Activated CD4-positive, alpha-beta T cell treated with anti-CD3 and anti-CD28 coated beads, Interleukin-2, amount 10 ng/mL, durations not matched to agents 7 days and 5 days (primary cell): ENCODE measurements around the gene YY1. TPM values are rescaled to one million over a fixed set of nuclear protein-coding genes. Genes with fewer than 3 reads are reported as not detected.
"Not testable (repeated sequence)": the region's sequence is repeated elsewhere in the genome, so short reads cannot be mapped to it uniquely, and the experiment has no call there.

Experiments used
- CTCF ChIA-PET: fragments of 350-600 bp; sonication (Branson Sonifier 250); formaldehyde crosslinking; loops from one replicate; lab custom pipeline; 2021; ENCODE audit warnings: antibody characterized with exemption; lab: Charles Lee
- POLR2A ChIA-PET: fragments of 350-600 bp; sonication (Branson Sonifier 250); formaldehyde crosslinking; loops from one replicate; lab custom pipeline; 2021; ENCODE audit warnings: antibody characterized with exemption; lab: Charles Lee
- DNase-seq: peaks from one replicate; pipeline ENCODE4 v3.0.0-alpha.2; 2020
- H3K27ac Mint-ChIP-seq: one replicate; pipeline ENCODE4 v1.8.0; 2021; ENCODE audit warnings: mild to moderate bottlenecking, moderate library complexity, mixed read lengths
- H3K27me3 Mint-ChIP-seq: one replicate; pipeline ENCODE4 v1.8.0; 2021; ENCODE audit warnings: mixed read lengths
- H3K36me3 Mint-ChIP-seq: one replicate; pipeline ENCODE4 v1.8.0; 2021; ENCODE audit warnings: low read depth, mixed read lengths
- H3K4me1 Mint-ChIP-seq: one replicate; pipeline ENCODE4 v1.8.0; 2021; ENCODE audit warnings: mixed read lengths
- H3K4me3 Mint-ChIP-seq: one replicate; pipeline ENCODE4 v1.8.0; 2021; ENCODE audit warnings: mild to moderate bottlenecking, moderate library complexity, mixed read lengths
- H3K9me3 Mint-ChIP-seq: one replicate; pipeline ENCODE4 v1.8.0; 2021; ENCODE audit warnings: mixed read lengths
- total RNA-seq, 2 experiments: library from RNA; stranded (reverse); gene quantifications; one replicate each; pipeline ENCODE4 v1.2.3, GENCODE V29; 2021

YY1 gene
- total RNA-seq, 2 experiments from 2014 or later = 95.0 to 107 TPM

DNA sequence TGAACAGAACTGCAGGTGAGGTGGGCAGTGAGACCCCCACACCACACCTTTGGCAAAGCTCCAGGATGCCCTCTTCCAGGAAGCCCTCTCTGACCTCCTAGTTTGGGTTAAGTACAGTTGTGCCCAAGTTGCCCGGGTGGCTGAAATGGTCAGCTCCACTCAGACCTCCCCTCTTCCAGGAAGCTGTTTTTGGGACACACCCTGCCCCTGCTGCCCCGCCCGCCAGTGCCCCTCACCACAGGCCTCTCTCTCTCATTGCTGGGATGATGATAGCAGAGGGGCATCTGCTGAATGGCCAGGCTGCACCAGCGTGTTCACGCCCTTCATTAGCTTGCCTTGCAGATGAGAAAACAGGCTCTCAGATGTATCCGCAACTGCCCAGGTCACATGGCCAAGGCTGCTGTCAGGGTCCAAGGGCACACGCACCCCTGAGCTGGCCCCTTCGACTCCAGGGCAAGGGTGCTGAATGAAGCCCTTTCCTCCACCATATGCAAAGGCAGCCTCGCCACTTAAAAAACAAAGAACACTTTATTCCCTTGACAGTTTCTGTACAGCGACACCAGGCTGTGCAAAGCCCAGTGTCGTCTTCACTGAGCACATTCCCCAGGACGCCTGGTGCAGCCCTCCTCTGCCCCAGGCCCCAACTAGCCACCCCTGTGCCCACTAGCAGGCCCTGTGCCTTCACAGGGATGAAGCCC is 51.8 kb downstream of the YY1 start:
- no peaks in the 10 kb centered on the region for H3K27me3 Mint-ChIP-seq
- no peaks in the 10 kb centered on the region for H3K36me3 Mint-ChIP-seq
- no peaks in the 10 kb centered on the region for H3K9me3 Mint-ChIP-seq
- no peak overlapping the region for H3K4me3 Mint-ChIP-seq
- ChIA-PET CTCF (interaction anchor here (0.5 to 1.2 kb wide), 2 partner anchors 9 to 13 kb away, joined by 3 to 4 read pairs; no protein-coding TSS in a partner anchor), POLR2A (no interaction called here)
- H3K4me1 Mint-ChIP-seq = peaks cover 7% of the 10 kb centered on the region
- no peak overlapping the region for H3K27ac Mint-ChIP-seq
- no peak for DNase-seq

DNA sequence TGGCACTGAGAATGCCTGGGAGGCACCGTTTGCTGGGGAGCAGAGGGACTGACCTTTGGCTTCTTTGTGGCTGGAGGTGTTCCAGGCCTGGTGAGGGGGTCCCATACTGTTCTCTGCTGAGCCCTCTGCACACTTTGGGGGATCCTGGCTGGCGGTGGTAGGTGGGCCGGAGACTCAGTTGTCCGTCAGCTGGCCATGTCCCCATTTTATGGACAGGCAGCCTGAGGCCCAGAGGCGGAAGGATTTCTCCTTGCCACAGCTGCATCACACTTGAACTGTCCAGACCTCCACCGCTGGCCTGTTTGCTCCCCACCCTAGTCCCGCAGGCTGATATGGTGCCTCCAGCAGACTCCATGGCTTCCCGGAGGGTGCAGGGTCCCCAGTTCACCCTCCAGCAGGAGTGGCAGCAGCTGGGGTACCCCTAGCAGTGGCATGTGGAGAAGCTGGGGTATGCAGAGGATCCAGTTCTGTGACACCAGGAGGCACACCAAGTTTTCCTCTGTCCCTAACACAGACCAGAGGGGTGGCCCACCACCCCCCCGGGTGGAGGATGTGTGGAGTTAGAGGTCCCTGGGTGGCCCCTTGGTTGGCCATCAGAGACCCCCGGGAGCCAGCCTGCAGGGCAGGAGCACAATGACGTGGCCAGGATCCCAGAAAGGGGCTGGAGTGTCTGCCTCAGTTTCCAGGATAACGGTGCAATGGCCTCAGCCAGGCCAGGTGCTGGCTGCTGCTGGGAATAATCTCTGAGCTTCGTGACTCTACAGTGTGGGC is 52.5 kb downstream of the YY1 start:
- Mint-ChIP-seq H3K4me1 (peaks cover 3% of the 10 kb centered on the region), H3K27ac (no peak overlapping the region), H3K36me3 (no peaks in the 10 kb centered on the region), H3K9me3 (no peaks in the 10 kb centered on the region), H3K4me3 (no peak overlapping the region), H3K27me3 (no peaks in the 10 kb centered on the region)
- ChIA-PET CTCF (interaction anchor here (1.3 kb wide), 1 partner anchor 12 kb away, joined by 4 read pairs; no protein-coding TSS in a partner anchor), POLR2A (no interaction called here)
- no peak for DNase-seq

DNA sequence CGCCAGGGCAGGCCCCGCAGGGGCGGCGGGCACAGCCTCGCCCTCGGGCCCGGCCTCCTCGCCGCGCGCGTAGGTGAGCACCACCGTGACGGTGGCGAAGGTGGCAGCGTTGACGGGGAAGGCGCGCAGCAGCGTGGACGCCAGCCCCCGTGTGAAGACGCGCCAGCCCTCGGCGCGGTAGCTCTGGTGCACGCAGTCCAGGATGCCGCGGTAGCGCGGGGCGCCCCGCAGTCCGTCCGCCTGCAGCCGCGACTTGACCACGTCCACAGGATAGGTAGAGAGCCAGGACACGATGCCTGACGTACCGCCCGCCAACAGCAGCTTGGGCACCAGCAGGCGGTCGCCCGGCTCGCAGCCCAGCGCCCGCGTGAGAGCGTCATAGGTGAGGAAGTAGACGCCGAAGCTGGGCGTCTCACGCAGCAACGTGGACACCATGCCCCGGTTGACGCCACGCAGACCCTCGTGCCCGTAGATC is 53.4 kb downstream of the YY1 start:
- H3K27me3 Mint-ChIP-seq = no peaks in the 10 kb centered on the region
- no peaks in the 10 kb centered on the region for H3K36me3 Mint-ChIP-seq
- H3K27ac Mint-ChIP-seq = no peak overlapping the region
- H3K9me3 Mint-ChIP-seq = no peaks in the 10 kb centered on the region
- H3K4me3 Mint-ChIP-seq = no peak overlapping the region
- ChIA-PET CTCF (interaction anchor here (1.3 to 10.5 kb wide), 2 partner anchors 8 to 11 kb away, joined by 4 to 64 read pairs; no protein-coding TSS in a partner anchor), POLR2A (no interaction called here)
- no peak for DNase-seq
- peaks cover 3% of the 10 kb centered on the region for H3K4me1 Mint-ChIP-seq

DNA sequence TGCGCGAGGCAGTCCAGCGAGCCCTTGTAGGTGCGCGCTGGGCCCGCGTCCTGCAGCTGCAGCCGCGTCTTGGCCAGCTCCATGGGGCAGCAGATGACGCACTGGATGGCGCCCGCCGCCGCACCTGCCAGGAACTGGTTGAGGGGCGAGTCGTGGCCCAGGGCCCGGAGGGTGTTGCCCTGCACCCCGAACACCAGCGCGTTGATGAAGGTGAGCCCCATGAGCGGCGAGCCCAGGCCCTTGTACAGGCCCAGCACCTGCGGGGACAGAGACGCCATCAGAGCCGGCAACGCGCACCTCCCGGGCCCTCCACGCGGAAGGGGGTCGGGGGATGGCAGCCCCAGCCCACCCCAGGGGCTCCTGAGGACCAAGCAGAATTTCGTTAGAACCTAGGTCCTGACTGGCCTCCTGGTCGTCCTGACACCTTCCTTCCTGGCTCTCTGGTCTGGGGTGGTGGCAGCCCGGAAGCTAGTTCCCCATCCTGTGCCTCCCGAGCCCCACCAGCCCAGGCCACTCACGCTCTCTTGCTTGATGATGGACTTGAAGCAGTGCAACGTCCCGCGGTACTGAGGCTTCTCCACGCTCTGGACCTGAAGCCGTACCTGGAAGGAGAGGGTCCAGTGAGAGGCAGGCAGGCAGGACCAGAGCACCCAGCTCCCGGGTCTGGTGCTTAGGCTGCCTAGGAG is 54.0 kb downstream of the YY1 start:
- no peak overlapping the region for H3K27ac Mint-ChIP-seq
- no peaks in the 10 kb centered on the region for H3K9me3 Mint-ChIP-seq
- peaks cover 3% of the 10 kb centered on the region for H3K4me1 Mint-ChIP-seq
- H3K4me3 Mint-ChIP-seq = no peak overlapping the region
- no peaks in the 10 kb centered on the region for H3K27me3 Mint-ChIP-seq
- POLR2A ChIA-PET = no interaction called here
- CTCF ChIA-PET = interaction anchor here (0.7 to 10.5 kb wide), 3 partner anchors 8 to 10 kb away, joined by 3 to 64 read pairs (median 4); no protein-coding TSS in a partner anchor
- no peaks in the 10 kb centered on the region for H3K36me3 Mint-ChIP-seq
- no peak for DNase-seq

DNA sequence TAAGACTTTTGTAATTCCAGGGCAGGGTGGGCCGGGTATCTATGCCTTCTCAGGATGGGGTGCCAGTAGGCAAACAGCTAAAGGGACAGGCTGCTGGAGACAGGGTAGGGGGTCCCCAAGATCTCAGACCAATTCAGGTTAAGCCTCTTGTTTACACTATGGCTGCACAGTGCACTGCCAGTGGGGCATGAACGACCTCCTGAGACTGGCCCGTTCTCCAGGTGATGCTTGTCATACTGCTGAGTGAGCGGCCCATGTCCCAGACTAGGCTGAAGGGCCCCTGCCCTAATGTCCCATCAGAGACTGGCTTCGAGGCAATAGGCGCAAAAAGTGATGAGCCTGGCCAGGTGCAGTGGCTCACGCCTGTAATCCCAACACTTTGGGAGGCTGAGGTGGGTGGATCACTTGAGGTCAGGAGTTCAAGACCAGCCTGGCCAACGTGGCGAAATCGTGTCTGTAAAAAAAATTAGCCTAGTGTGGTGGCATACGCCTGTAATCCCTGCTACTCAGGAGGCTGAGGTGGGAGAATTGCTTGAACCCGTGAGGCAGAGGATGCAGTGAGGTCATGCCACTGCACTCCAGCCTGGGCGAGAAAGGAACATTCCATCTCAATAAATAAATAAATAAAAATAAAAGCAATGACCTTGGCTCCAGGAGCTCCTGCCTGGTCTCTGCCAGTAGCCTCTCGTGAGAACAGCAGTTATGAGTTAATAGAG is 54.7 kb downstream of the YY1 start:
- Mint-ChIP-seq H3K4me1 (peaks cover 3% of the 10 kb centered on the region), H3K27me3 (no peaks in the 10 kb centered on the region), H3K4me3 (no peak overlapping the region), H3K27ac (no peak overlapping the region), H3K36me3 (no peaks in the 10 kb centered on the region), H3K9me3 (no peaks in the 10 kb centered on the region)
- POLR2A ChIA-PET = no interaction called here
- CTCF ChIA-PET = interaction anchor here (0.5 to 10.5 kb wide), 3 partner anchors 9 to 21 kb away, joined by 3 to 64 read pairs (median 4); no protein-coding TSS in a partner anchor
- DNase-seq = no peak

DNA sequence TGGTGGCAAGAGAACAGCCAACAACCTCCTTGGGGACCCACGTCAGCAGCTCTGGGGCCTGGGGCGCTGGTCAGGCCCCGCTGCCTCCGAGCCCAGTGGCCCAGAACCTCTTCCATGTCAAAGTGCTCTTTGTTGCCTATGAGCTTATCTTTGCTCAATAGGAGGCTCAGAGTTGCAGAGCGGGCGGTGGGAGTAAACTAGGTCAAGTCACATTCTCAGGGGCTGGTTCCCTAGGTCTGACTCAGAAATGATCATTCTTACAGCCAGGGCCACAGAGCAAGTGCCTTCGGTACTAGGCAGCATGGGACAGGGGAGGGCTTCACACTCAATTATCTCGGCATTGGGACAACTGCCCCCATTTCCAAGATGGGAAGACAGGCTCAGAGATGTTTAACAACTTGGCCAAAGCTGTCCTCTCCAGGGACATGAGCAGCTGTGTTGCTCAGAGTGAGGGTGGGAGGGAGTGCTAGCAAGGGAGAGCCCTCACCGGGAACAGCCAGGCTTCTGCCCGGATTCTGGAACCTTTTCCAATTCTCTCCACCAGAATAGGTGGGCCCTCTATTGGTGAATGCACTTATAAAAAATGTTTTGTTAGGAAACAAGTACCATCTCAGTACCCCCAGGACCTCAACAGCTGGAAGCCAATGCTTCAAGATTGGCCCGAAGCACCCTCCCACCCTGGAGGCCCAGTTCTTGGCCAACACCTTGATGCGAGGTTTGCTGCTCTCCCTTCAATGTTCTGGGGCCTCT is 55.4 kb downstream of the YY1 start:
- ChIA-PET POLR2A (no interaction called here), CTCF (interaction anchor here (0.5 to 10.5 kb wide), 4 partner anchors 9 to 22 kb away, joined by 3 to 64 read pairs (median 4); no protein-coding TSS in a partner anchor)
- DNase-seq = no peak
- Mint-ChIP-seq H3K9me3 (no peaks in the 10 kb centered on the region), H3K4me3 (no peak overlapping the region), H3K27ac (no peak overlapping the region), H3K27me3 (no peaks in the 10 kb centered on the region), H3K36me3 (no peaks in the 10 kb centered on the region), H3K4me1 (peaks cover 3% of the 10 kb centered on the region)

DNA sequence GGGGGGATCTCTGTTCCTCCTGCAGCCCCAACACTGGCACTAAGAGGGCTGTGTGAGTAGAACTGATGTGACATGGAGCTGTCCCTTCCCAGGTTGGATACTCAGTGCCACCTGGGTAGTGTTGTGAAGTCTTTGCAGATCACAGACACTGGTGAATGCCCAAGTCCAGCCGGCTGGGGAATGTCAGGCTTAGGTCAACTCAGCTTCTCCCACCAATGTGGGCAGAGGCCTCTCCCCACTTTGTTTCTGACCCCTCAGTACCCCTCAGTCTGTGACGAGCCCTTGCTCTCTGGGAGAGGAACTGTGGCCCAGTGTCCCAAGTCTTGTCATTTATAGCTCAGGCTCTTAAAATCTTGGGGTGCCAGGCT is 56.0 kb downstream of the YY1 start:
- ChIA-PET CTCF (interaction anchor here (0.8 to 10.5 kb wide), 5 partner anchors 8 to 24 kb away, joined by 3 to 64 read pairs (median 4); no protein-coding TSS in a partner anchor), POLR2A (no interaction called here)
- H3K9me3 Mint-ChIP-seq = no peaks in the 10 kb centered on the region

DNA sequence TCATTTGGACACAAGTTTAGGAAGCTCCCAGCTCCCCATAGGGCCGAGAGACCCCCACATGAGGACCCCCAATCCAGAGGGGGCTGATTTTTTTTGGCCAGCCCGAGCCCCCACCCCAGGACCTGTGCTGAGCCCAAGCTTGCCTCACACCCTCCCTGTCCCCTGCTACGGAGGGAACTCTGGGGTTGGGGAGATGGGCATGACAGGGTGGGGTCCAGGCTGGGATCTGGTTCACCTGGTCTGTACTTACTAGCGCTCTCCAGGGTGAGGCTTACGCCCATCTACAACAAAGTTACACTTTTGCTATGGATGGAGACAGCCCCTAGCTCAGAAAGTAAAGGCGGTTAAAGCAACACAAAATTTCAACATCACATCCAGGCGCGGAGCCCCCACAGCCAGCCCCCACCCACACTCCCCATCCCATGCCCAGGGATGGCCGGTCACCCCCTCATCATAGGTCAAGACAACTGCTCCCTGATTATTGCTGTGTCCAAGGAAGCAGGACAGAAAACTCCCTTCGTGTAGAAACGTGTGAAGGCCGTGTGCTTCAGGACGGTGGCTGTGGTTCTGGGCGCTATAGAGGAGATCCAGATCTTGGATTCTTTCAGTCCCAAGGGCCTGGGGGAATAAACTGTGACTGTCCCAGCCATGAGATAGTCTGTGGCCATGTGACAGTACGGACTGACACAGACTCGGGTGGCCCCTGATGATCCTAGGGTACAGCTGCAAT is 56.6 kb downstream of the YY1 start:
- H3K36me3 Mint-ChIP-seq = no peaks in the 10 kb centered on the region
- POLR2A ChIA-PET = no interaction called here
- no peaks in the 10 kb centered on the region for H3K27me3 Mint-ChIP-seq
- no peak overlapping the region for H3K4me3 Mint-ChIP-seq
- no peak overlapping the region for H3K27ac Mint-ChIP-seq
- H3K4me1 Mint-ChIP-seq = peaks cover 3% of the 10 kb centered on the region
- CTCF ChIA-PET = interaction anchor here (0.8 to 10.5 kb wide), 5 partner anchors 8 to 23 kb away, joined by 3 to 64 read pairs (median 4); no protein-coding TSS in a partner anchor
- DNase-seq = no peak
- H3K9me3 Mint-ChIP-seq = no peaks in the 10 kb centered on the region

More for the DNA sequence above, 56.0 kb downstream of the YY1 start:
- no peaks in the 10 kb centered on the region for H3K27me3 Mint-ChIP-seq
- peaks cover 3% of the 10 kb centered on the region for H3K4me1 Mint-ChIP-seq
- no peak for DNase-seq
- H3K4me3 Mint-ChIP-seq = no peak overlapping the region
- H3K36me3 Mint-ChIP-seq = no peaks in the 10 kb centered on the region
- H3K27ac Mint-ChIP-seq = no peak overlapping the region

DNA sequence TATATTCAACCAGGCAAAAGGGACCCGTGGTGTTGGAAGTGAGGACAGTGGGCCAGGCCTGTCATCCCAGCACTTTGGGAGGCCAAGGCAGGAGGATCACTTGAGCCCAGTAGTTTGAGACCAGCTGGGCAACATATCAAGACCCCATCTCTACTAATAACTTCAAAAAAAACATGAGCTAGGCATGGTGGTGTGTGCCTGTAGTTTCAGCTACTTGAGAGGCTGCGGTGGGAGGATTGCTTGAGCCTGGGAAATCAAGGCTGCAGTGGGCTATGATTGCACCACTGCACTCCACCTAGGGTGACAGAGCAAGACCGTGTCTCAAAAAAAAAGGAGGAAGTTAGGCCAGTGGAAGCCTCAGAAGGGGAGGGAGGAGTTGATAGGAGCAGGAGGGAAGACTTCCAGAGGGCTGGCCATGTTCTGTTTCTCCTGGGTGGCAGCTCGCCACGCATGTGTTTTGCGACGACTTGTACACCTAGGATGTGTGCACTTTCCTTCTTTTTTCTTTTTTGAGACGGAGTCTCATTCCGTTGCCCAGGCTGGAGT is 57.2 kb downstream of the YY1 start:
- POLR2A ChIA-PET = interaction anchor here (0.7 kb wide), 1 partner anchor 41 kb away, joined by 3 read pairs; no protein-coding TSS in a partner anchor

DNA sequence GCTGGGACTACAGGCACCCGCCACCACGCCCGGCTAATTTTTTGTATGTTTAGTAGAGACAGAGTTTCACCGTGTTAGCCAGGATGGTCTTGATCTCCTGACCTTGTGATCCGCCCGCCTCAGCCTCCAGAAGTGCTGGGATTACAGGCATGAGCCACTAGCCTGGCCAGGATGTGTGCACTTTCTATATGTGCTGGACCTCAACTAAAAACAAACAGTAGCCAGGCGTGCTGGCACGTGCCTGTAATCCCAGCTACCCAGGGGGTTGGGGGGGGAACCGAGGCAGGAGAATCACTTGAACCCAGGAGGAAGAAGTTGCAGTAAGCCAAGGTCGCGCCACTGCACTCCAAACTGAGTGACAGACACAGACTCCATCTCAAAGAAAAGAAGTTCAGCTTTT is 57.8 kb downstream of the YY1 start:
- not testable (repeated sequence) for H3K27me3 Mint-ChIP-seq, H3K36me3 Mint-ChIP-seq, H3K4me3 Mint-ChIP-seq, H3K4me1 Mint-ChIP-seq, H3K27ac Mint-ChIP-seq, H3K9me3 Mint-ChIP-seq, DNase-seq
- CTCF ChIA-PET = interaction anchor here (1.5 to 10.5 kb wide), 2 partner anchors 12 to 13 kb away, joined by 3 to 64 read pairs; no protein-coding TSS in a partner anchor
- POLR2A ChIA-PET = interaction anchor here (0.7 kb wide), 1 partner anchor 42 kb away, joined by 3 read pairs; no protein-coding TSS in a partner anchor

More for the DNA sequence above, 57.2 kb downstream of the YY1 start:
- Mint-ChIP-seq H3K4me1 (no peaks in the 10 kb centered on the region), H3K36me3 (no peaks in the 10 kb centered on the region), H3K9me3 (no peaks in the 10 kb centered on the region), H3K27me3 (no peaks in the 10 kb centered on the region), H3K27ac (no peak overlapping the region), H3K4me3 (no peak overlapping the region)
- CTCF ChIA-PET = interaction anchor here (1.2 to 10.5 kb wide), 3 partner anchors 9 to 22 kb away, joined by 3 to 64 read pairs (median 4); no protein-coding TSS in a partner anchor
- DNase-seq = no peak
